Epithelial cell of esophagus (primary cell): Measurements from ENCODE around the gene PARP1.
"Not testable (repeated sequence)": the region's sequence is repeated elsewhere in the genome, so short reads cannot be mapped to it uniquely, and the experiment has no call there.

ENCODE experiments used
- DNase-seq: peaks from one replicate; pipeline ENCODE4 v3.0.0; 2010; ENCODE audit warnings: low read depth
- H3K4me3 ChIP-seq: 2 replicates; pipeline ENCODE4 v1.5.1; 2011; ENCODE audit warnings: mild to moderate bottlenecking, low read length, control low read depth
- TF ChIP-seq, protein P1 (sequence below): IDR thresholded peaks from 2 replicates; pipeline ENCODE4 v1.5.1; 2011; ENCODE audit warnings: low read depth, mild to moderate bottlenecking, low read length, control low read depth, inconsistent platforms; ENCODE audit not compliant: insufficient read depth; ENCODE audit errors: missing control alignments

The PARP1 gene

DNA sequence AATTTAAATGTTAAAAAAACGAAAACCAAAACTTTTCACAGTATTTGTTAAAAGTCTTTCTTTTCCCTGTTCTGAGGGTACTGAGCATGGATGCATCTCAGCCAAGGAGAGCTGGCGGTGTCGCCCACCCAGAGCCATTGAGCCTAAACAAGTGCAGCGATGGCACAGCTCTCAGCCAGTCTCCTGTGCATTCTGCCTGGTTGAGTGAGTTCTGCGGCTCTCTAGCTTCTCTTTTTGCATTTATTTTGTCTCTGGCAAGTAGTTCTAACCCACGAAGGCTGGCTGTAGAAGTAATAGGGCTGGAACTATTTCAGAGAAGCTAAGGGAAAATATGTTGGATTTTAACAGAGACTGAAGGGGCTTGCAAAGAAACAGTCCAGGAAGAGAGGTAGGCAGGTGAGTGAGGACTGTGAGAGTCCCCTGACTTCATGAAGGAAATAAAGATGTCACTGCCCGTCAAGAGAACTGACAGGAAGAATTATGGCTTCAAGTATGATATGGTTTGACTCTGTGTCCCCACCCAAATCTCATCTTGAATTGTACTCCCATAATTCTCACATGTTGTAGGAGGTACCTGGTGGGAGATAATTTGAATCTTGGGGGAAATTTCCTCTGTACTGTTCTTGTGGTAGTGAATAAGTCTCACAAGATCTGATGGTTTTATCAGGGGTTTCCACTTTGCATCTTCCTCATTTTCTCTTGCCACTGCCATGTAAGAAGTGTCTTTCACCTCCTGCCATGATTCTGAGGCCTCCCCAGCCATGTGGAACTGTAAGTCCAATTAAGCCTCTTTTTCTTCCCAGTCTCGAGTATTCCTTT lies 63.2 kb downstream of the PARP1 start:
- TF ChIP-seq, protein P1, sequence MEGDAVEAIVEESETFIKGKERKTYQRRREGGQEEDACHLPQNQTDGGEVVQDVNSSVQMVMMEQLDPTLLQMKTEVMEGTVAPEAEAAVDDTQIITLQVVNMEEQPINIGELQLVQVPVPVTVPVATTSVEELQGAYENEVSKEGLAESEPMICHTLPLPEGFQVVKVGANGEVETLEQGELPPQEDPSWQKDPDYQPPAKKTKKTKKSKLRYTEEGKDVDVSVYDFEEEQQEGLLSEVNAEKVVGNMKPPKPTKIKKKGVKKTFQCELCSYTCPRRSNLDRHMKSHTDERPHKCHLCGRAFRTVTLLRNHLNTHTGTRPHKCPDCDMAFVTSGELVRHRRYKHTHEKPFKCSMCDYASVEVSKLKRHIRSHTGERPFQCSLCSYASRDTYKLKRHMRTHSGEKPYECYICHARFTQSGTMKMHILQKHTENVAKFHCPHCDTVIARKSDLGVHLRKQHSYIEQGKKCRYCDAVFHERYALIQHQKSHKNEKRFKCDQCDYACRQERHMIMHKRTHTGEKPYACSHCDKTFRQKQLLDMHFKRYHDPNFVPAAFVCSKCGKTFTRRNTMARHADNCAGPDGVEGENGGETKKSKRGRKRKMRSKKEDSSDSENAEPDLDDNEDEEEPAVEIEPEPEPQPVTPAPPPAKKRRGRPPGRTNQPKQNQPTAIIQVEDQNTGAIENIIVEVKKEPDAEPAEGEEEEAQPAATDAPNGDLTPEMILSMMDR: no peak
- H3K4me3 ChIP-seq: no peak overlapping the region
- no peak for DNase-seq

DNA sequence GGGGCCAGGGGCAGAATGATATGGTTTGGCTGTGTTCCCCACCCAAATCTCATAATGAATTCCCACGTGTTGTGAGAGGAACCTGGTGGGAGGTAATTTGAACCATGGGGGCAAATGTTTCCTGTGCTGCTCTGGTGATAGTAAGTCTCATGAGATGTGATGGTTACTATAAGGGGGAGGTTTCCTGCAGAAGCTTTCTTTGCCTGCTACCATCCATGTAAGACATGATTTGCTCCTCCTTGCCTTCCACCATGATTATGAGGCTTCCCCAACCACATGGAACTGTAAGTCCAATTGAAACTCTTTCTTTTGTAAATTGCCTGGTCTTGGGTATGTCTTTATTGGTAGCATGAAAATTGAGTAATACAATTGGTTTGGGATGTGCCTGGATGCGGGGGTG lies 65.2 kb downstream of the PARP1 start:
- TF ChIP-seq, protein P1: no peak
- no peak overlapping the region for H3K4me3 ChIP-seq
- no peak for DNase-seq

- not testable (repeated sequence) for DNase-seq, H3K4me3 ChIP-seq
Measured at GRCh38 chr1:226340111-226340510, 67.8 kb downstream of the PARP1 start.

DNA sequence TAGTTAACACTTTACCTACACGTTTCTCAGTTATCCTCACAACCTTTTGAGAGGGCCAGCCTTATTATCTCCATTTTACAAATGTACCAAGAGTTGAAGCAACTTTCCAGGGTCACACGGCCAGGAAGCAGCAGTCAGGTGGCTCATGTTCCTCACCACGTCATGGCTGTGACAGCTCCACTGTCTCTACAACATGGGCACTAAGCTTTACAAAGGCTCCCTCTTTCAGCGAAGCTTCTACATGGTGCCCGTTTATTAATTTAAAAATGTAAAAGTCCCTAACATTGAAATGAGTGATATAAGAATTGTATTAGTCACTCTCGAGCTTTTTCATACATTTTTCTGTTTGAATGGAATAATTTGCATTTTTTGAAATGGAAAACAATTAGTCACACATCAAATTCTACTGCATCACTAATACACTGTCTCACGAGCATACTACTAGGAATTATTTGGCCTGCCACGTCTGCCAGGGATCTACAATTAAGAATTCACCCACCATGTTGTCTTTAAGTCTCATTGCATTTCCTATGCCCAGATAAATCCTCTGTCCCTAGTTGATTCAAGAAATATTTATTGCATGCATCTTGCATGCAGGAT lies 70.5 kb downstream of the PARP1 start:
- H3K4me3 ChIP-seq: no peak overlapping the region
- DNase-seq: no peak
- TF ChIP-seq, protein P1: no peak

- H3K4me3 ChIP-seq: no peak overlapping the region
- DNase-seq: no peak
- TF ChIP-seq, protein P1: no peak
Measured at GRCh38 chr1:226335661-226336060, 72.2 kb downstream of the PARP1 start.

DNA sequence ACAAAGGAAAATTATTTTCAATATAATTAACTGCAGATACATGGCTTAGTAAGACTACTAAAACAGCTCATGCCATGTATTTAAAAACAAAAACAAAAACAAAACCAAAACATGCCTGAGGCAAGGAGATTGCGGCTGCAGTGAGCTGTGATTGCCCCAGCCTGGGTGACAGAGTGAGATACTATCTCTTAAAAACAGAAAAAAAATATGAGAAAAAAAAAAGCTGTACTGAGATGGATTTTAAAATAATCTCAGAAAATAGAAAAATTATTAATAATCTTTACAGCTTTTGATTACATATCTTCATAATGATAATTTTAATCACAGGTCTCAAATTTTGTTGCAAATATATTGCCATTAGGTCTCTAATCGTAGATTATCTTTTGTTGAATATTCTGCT lies 74.9 kb downstream of the PARP1 start:
- TF ChIP-seq, protein P1: no peak
- no peak overlapping the region for H3K4me3 ChIP-seq
- DNase-seq: no peak

GRCh38 chr1:226329237-226329636 lies 78.7 kb downstream of the PARP1 start:
- no peak overlapping the region for H3K4me3 ChIP-seq
- DNase-seq: no peak
- TF ChIP-seq, protein P1: no peak
